Limb (tissue), 2 donors: Measurements from ENCODE around the gene FSD1.
"Not testable (repeated sequence)": the region's sequence is repeated elsewhere in the genome, so short reads cannot be mapped to it uniquely, and the experiment has no call there.

Experiments used
- DNase-seq, 2 donors: peaks; one replicate each; pipeline ENCODE4 v3.0.0-alpha.2; 2016; ENCODE audit errors: extremely low spot score in 2 of 2

Gene FSD1

DNA sequence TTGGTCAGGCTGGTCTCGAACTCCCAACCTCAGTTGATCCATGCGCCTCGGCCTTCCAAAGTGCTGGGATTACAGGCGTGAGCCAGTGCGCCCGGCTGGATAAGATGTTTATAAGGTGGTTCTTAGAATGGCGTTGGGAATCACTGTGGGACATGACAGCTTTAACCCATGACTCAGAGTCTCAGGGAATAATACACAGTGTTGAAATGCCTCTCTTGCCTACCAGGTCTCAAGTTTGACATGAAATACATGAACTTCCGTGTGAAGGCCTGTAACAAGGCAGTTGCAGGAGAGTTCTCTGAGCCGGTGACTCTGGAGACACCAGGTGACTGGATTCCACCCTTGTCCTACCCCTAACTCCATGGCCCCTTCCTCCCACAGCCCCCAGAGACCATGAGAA is 12.6 kb downstream of the FSD1 start:
- no peak for DNase-seq

DNA sequence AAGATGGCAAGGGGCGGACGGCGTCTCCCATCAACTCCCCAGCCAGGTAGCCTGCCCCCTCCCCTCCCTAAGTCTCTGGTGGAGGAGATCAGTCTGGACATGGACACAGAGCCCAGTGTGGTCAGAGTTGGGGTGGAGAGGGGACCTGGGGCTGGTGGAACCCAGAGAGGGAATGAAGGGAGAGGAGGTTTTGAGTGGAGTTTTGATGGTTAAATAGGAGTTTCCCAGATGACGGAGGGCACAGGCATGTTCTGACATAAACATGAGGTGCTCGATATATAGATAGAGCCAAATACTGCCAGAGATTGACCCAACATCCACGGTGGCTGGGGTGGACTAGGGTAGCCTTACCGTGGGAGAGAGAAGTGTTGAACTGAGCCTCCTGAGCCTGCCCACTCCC is 14.1 kb downstream of the FSD1 start:
- no peak for DNase-seq

- DNase-seq: no peak
These were observed 14.8 kb downstream of the FSD1 start for GRCh38 chr19:4319067-4319718.

- DNase-seq: no peak
These were observed 16.0 kb downstream of the FSD1 start for GRCh38 chr19:4320419-4320818.

- DNase-seq: no peak
These were observed 18.7 kb downstream of the FSD1 start for GRCh38 chr19:4322942-4323665.

DNA sequence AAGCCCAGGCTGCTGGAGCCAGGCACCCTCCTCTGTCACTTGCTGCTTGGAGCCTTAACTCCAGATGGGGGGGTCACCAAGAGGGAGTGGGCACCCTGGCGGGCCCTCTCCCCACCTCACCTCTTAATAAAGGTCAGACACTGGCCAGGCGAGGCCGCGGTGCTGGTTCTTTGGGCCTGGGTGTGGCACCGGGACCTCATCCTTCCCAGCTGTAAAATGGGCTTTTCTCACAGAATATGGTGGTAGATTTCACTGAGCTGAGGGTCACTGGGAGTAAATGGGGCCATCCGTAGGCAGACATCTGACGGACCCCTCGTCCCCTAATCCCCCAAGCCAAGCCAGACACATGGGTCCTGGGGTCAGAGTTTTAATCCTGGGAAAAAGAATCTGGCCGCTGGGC is 19.3 kb downstream of the FSD1 start:
- DNase-seq: no peak

DNA sequence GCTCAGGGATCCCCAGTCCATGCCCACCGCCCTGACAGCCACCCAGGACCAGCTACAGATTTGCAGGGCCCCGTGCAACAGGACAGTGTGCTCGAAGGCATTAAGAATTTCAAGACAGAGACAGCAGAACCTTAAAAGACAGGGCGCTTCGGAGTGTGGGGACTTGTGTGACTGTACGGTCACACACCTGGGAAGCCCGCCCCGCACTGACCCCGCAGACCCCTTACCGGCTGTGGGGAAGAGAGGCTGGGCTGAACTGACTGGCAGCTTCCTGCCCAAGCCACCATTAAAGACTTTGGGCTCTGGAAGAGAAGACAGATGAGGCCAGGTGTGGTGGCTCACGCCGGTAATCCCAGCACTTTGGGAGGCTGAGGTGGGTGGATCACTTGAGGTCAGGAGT is 19.8 kb downstream of the FSD1 start:
- DNase-seq: no peak

DNA sequence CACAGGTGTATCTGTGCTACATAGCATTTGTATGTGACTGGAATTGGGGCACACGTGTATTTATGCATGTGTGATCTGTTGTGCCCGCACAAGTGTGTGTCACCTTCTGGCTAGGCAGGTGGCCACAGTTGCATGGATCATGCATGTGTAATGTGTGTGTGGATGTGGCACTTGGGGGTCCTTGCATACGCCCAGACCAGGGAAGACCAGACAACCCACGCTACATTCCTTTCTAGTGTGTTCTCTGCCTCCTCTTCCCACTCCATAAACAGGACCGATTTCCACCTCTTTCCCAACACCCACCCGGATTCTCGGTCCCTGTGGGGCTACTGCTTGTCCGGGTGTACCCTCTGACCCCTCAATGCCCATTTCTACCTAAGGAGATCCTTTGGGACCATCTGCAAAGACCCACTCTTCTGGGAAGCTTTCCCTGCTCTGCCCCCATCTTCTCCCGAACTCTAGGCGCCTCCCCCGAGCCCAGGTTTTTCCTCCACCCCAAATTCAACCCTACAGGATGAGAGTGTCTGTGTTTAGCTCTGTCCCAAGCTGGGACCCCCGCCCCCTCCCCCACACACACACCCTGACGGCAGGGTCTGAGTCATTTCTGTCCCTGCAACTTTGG is 21.9 kb downstream of the FSD1 start:
- DNase-seq: no peak

DNA sequence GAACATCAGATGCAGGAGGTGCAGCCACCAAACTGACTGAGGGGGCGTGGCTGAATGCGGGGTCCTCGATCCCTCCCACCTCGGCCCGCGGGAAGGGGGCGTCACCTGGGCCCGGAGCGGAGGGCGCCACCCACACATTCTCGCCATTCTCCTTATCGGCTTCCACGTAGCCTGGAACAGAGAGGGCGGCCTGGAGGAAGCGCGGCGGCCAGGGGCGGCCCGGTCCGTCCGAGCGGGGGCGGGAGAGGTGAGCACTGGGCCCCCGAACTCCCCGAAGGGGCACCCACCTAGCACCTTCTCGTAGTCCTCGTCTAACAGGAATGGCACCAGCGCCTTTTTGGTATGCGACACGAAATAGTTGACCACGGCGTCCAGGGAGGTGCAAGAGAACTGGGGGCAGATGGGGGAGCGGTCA is 22.4 kb downstream of the FSD1 start:
- DNase-seq: no peak

GRCh38 chr19:4327252-4327876 is 23.0 kb downstream of the FSD1 start:
- peak in 1 of 2 donors; percentile 81 for DNase-seq

GRCh38 chr19:4327877-4328242 is 23.5 kb downstream of the FSD1 start:
- no peak for DNase-seq

DNA sequence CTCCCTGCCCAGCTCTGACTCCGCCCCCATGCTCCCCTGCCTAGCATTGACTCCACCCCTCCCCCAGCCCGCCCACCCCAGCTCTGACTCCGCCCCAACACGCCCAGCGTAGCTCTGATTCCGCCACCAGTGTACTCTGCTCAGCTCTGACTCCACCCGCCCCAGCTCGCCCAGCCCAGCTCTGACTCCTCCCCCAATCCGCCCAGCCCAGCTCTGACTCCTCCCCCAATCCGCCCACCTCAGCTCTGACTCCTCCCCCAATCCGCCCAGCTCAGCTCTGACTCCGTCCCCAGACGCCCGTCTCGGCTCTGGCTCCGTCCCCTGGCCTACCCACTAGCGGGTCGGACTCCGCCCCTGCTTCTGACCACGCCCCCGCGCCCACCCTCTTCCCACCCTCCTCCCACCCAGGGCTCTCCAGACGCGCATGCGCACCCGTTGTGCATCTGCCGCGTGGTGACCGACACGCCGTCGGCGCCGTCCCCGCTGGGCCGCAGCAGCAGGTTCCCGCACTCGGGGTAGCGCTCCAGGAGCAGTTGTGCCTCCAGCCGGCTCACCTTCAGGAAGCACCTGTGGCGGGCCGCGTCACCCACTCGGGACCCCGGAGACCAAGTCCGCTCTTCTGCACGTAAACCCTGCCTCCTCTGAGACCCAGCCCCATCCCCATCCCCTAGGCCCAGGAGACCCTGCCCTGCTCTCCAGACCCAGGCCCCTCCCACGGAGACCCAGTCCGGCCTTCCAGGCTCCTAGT is 24.0 kb downstream of the FSD1 start:
- peak; percentile 95 to 100 for DNase-seq

DNA sequence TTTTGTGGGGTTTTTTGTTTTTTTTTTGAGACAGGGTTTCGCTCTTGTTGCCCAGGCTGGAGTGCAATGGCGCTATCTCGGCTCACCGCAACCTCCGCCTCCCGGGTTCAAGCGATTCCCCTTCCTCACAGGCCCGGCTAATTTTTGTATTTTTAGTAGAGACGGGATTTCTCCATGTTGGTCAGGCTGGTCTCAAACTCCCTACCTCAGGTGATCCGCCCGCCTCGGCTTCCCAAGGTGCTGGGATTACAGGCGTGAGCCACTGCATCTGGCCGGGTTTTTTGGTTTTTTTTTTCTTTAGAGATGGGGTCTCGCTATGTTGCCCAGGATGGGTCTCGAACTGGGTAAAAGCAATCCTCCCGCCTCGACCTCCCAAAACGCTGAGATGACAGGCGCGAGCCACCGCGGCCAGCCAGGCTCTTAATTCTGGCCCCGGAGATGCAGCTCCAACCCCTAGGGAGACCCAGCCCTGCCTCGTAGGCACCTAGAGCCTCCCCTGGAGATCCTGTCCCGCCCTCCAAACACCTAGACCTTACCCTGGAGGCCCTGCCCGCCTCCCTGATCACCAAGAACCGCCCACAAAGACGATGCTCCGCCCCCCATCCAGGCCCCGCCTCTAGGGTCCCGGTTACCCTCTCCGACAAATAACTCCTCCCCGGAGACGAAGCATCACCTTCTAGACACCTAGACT is 24.7 kb downstream of the FSD1 start:
- DNase-seq: not testable (repeated sequence)

- no peak for DNase-seq
These were observed 25.5 kb downstream of the FSD1 start for GRCh38 chr19:4329858-4330257.

DNA sequence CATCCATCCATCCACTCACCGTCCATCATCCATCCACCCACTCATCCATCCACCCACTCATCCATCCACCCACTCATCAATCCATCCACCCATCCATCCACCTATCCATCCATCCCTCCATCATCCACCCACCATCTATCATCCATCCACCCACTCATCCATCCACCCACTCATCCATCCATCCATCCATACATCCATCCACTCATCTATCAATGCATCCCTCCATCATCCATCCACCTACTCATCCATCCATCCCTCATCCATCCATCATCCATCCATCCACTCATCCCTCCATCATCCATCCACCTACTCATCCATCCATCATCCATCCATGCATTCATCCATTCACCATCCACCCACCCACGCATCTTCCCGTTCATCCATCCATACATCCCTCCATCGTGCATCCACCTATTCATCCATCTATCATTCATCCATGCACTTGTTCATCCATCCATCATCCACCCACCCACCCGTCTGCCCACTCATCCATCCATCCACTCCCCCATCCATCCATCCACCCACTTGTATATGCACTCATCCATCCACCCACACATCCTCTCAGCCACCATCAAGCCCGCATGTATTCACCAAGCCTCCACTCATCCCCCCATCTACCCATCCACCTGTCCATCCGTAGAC is 30.7 kb downstream of the FSD1 start:
- DNase-seq: no peak

GRCh38 chr19:4337906-4338440 is 33.6 kb downstream of the FSD1 start:
- DNase-seq: no peak

DNA sequence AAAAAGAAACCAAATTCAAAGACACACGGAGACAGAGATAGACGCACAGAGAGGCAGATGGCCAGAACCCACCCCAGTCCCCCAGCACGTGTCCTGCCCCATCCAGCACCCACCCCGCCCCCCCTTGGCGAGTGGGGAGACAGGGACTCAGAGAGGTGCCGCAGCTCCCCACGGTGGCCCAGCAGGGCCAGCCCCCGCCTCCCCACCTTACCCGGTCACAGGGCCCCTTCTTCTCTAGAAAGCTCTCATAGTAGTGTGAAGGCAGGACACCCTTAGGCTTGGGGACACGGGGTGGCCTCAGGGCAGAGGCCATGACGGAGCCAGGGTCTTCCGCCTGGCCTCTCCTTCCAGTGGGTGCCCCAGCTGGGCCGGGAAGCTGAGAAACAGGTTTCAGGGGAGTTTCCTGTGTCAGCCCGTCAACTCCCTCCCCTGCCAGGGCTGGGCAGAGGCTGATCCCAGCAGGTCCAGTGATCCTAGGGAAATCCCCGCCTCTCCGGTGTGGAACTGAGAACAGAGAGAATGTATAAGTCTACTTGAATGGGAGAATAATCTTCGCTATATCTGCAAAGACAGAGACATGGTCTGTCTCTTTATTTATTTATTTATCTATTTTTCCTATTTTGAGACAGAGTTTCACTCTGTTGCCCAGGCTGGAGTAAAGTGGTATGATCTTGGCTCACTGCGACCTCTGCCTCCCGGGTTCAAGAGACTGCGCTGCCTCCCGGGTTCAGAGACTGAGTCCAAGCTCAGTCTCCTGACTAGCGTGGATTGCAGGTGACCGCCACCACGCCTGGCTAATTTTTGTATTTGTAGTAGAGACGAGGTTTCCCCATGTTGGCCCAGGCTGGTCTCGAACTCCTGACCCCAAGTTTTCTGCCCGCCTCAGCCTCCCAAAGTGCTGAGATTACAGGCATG is 34.3 kb downstream of the FSD1 start, which contains the start of gene STAP2:
Gene STAP2 (minus strand): TSS at position 387 of the 915 bp plus-strand sequence. CDS start 74 bp downstream, at position 313.
- DNase-seq: no peak

- no peak for DNase-seq
These were observed 37.9 kb downstream of the FSD1 start for GRCh38 chr19:4342314-4342614.
